Measurements from ENCODE around the gene MAPRE3. TPM values are rescaled to one million over a fixed set of nuclear protein-coding genes. Genes with fewer than 3 reads are reported as not detected.

The MAPRE3 gene
- 2.1 and 9.8 TPM in 2 replicates for total RNA-seq

GRCh38 chr2:26970244-26970927, at the start of gene MAPRE3:
MAPRE3 (plus strand) TSS chr2:26970637; CDS start chr2:27022219, 51,582 bp downstream.

GRCh38 chr2:27032495-27033252, 62.2 kb downstream of the MAPRE3 start, which contains the start of gene TMEM214:
TMEM214 (plus strand) TSS chr2:27032965; CDS start chr2:27033016, 51 bp downstream.

GRCh38 chr2:27050996-27051901, 80.8 kb downstream of the MAPRE3 start, which contains the start of gene AGBL5:
AGBL5 (plus strand) TSS chr2:27051668; CDS start chr2:27052959, 1,291 bp downstream.

GRCh38 chr2:27071277-27071989, 101.0 kb downstream of the MAPRE3 start, which contains the start of gene OST4:
OST4 (minus strand) TSS chr2:27071654.

Other genes with a start within 250 kb of the MAPRE3 start
- gene SLC35F6, start 206.4 kb upstream of the MAPRE3 start, total RNA-seq: 51.6 and 71.8 TPM in 2 replicates
- gene CENPA, start 184.6 kb upstream of the MAPRE3 start, total RNA-seq: under 0.01 and 0.07 TPM in 2 replicates
- not detected in 2 replicates for gene DPYSL5, start 122.5 kb upstream of the MAPRE3 start, total RNA-seq
- 18.5 and 19.6 TPM in 2 replicates for gene TMEM214, start 62.3 kb downstream of the MAPRE3 start, total RNA-seq
- gene AGBL5, start 81.0 kb downstream of the MAPRE3 start, total RNA-seq: 10.6 and 20.4 TPM in 2 replicates
- 254 and 377 TPM in 2 replicates for gene OST4, start 101.0 kb downstream of the MAPRE3 start, total RNA-seq
- gene EMILIN1, start 108.0 kb downstream of the MAPRE3 start, total RNA-seq: 0.34 and 0.36 TPM in 2 replicates
- 0.34 and 0.78 TPM in 2 replicates for gene KHK, start 116.1 kb downstream of the MAPRE3 start, total RNA-seq
- 1.0 and 1.8 TPM in 2 replicates for gene CGREF1, start 148.5 kb downstream of the MAPRE3 start, total RNA-seq
- gene ABHD1, start 153.2 kb downstream of the MAPRE3 start, total RNA-seq: not detected in 2 replicates
- 39.4 and 82.7 TPM in 2 replicates for gene PREB, start 164.0 kb downstream of the MAPRE3 start, total RNA-seq
- gene PRR30, start 168.8 kb downstream of the MAPRE3 start, total RNA-seq: not detected in 2 replicates
- under 0.01 TPM in 1 of 2 replicates, not detected in the other for gene TCF23, start 178.4 kb downstream of the MAPRE3 start, total RNA-seq
- 122 and 193 TPM in 2 replicates for gene ATRAID, start 241.4 kb downstream of the MAPRE3 start, total RNA-seq
- gene SLC5A6, start 241.6 kb downstream of the MAPRE3 start, total RNA-seq: 22.9 and 34.7 TPM in 2 replicates
- 34.9 and 61.9 TPM in 2 replicates for gene CAD, start 246.7 kb downstream of the MAPRE3 start, total RNA-seq

All from nasal cavity respiratory epithelium epithelial cell of viscerocranial mucosa (primary cell).